ENCODE results near the gene GDF3. TPM values are rescaled to one million over a fixed set of nuclear protein-coding genes. Genes with fewer than 3 reads are reported as not detected.

Gene GDF3
- total RNA-seq: not detected in 2 replicates

DNA sequence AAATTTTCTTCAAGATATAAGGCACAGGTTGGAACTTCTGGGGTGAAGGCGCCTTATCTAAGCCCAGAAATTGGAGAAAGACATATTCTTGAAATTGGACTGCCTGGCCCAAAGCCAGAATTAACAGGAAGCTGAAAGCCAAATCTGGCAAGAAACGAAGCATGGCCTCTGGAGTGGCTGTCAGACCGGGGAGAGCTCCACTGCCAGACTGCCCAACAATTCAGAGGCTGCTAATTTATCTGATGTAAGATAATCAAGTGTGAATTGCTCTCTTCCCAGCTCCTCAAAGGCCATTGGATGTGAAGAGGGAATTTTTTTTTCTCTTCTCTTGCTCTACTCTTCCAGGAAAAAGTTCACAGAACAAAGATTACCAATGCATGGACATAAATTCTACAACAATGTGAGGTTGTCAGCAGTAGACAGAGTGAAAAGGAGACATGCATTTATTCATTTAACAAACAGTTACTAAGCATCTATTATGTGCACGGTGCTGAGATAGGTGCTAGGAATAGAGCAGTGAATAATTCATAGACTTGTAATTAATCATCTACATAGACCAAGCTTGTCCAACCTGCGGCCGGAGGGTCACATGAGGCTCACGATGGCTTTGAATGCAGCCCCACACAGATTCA, at the start of gene GDF3:
Gene GDF3 (minus strand): TSS at position 210 of the 632 bp plus-strand sequence. CDS start 47 bp downstream, at position 163.

DNA sequence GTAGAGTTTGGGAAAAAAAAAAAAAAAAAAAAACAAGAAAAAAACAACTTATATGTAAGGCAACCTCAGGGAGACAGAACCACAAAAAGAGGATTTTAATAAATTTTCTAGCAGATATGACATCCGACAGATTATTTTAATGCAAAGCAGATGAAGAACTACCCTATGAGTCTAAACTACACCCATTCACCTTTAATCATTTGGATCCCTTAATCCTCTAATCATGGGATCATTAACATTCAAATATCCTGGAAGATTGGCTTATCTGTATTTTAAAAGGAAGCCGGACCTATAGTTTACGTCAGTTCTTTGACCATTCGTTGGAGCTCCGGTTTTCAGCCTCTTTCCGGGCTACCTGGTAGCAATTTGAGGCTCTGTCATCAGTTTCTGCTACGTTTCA, 15.6 kb upstream of the GDF3 start, which contains the start of gene DPPA3:
Gene DPPA3 (plus strand): TSS at position 301 of the 400 bp plus-strand sequence. CDS start 138 bp downstream, outside the sequence.

Other genes with a start within 250 kb of the GDF3 start
- not detected in 2 replicates for gene CD163, start 192.0 kb downstream of the GDF3 start, total RNA-seq
- gene APOBEC1, start 29.9 kb downstream of the GDF3 start, total RNA-seq: not detected in 2 replicates
- gene DPPA3, start 15.7 kb upstream of the GDF3 start, total RNA-seq: not detected in 2 replicates
- gene CLEC4C, start 51.6 kb upstream of the GDF3 start, total RNA-seq: not detected in 2 replicates
- not detected in 2 replicates for gene NANOGNB, start 69.4 kb upstream of the GDF3 start, total RNA-seq
- gene NANOG, start 93.6 kb upstream of the GDF3 start, total RNA-seq: not detected in 2 replicates
- gene SLC2A14, start 177.1 kb upstream of the GDF3 start, total RNA-seq: under 0.01 TPM in 1 of 2 replicates, not detected in the other
- gene SLC2A3, start 240.4 kb upstream of the GDF3 start, total RNA-seq: 8.3 and 96.9 TPM in 2 replicates